ENCODE results near the gene RGL3. TPM values are rescaled to one million over a fixed set of nuclear protein-coding genes. Genes with fewer than 3 reads are reported as not detected.

Gene RGL3
- total and polyA plus RNA-seq, 9 of the 15 experiments (the other 6 are each of a cell fraction or from before 2014, with no cell fraction given) = 0.12 to 0.61 (median 0.32) TPM; not detected in 4

DNA sequence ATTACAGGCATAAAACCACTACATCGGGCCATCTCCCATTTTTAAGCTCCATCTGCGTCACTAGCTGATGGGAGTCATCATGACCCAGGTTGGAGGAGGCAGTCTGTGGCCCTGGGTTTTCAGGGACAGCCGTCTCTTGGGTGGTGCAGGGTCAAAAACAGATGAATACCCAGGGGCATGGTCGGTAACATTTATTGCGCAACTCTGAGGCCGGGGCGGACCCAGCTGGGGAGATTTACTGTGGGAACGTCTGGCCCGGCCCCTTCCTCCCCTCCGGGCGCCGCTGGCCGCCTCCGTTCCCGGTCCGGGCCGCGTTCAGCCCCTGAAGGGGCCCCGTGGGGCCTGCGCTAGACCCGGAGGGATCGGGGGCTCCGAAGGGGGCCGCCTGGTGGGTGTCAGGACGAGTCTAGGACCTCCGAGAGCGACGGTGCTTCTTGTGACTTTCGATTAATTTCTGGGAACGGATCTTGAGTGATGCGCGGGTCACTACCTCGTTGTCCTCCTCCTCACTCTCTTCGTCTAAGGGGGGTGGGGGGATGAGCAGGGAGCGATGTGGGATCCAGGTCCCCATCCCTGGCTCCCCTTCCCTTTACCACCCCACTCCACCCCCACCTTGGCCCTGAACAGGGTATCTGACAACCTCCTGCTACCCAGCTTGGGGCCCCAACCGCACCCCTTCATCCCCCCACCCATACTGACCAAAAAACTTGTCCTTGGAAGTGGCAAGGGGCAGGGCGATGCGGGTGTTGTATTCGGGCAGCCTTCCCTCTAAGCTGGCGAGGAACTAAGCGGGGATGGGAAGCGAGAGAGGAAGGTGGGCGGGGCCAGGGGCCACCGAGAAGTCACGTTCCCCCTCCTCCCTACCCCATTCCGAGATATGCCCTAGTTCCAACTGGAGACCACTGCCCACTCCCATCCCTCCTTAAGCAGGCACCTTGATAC, 1.6 kb upstream of the RGL3 start:
- Histone ChIP-seq H3K4me3 (no peak overlapping the region), H3K4me2 (ENCODE audit: insufficient read depth, low read length) (0 out of 2 replicates have a peak overlapping the region, but pooled peaks have one; percentile 3), H3K9me3 (replicated peaks; ENCODE audit: control insufficient read depth, insufficient read depth, low read depth, low read length) (no peaks in the 10 kb centered on the region; the same call in 1 of the 2 replicates), H3K36me3 (ENCODE audit: control insufficient read depth, insufficient read depth, low read length) (no peaks in the 10 kb centered on the region), H2AFZ (ENCODE audit: low read depth, low read length) (peak overlapping the region; percentile 3; the same call in 1 of the 2 replicates), H3K4me1 (replicated peaks in 1 of 2; ENCODE audit: control insufficient read depth in 2 of 2, insufficient read depth in 2 of 2, low read length in 2 of 2) (peaks cover 2 to 56% of the 10 kb centered on the region in 2 experiments; a peak in 3 of 5 replicates), H3K9me1 (ENCODE audit: control insufficient read depth, insufficient read depth, low read length) (no peaks in the 10 kb centered on the region), H4K20me1 (replicated peaks; ENCODE audit: control insufficient read depth, insufficient read depth, low read length) (no peaks in the 10 kb centered on the region), H3K9ac (ENCODE audit: insufficient read depth in 1 of 2, low read depth in 2 of 2, low read length in 2 of 2) (peak overlapping the region in 1 of 2 experiments; percentile 76; a peak in 1 of 4 replicates), H3K27ac (ENCODE audit: extremely low read depth, low read depth, low read length) (no peak overlapping the region), H3K79me2 (ENCODE audit: control insufficient read depth, insufficient read depth, low read length) (no peaks in the 10 kb centered on the region), H3K27me3 (ENCODE audit: control insufficient read depth in 2 of 2, insufficient read depth in 2 of 2, low read length in 2 of 2) (peaks cover 2 to 23% of the 10 kb centered on the region in 2 experiments; a peak in 3 of 5 replicates)
- ChIA-PET POLR2A (interaction anchor here (0.6 to 1.2 kb wide), 6 partner anchors 10 to 372 kb away, joined by 3 to 5 read pairs (median 3); partner anchors contain the start of gene EPOR), CTCF (ENCODE audit: low intra/inter-chr PET ratio) (no interaction called here)
- intact Hi-C loops (cut with micrococcal nuclease) (no loop called here), in situ Hi-C loops (cut with MboI) (no loop called here)
- FAIRE-seq (no peak), ATAC-seq (no peak; the same call in 2 of the 3 replicates), DNase-seq (ENCODE audit: extremely low read depth in 1 of 4, low spot score in 3 of 4) (peak in 2 of 4 experiments; percentile 31 to 41)
- no TSS peak for BruUV-seq (replicated peaks)
- 15% methylated on average over 43 of the region's 46 CpGs for WGBS (ENCODE audit: insufficient coverage, low coverage, missing lambda C conversion rate)
- TF ChIP-seq NKRF (IDR thresholded peaks at IDR 0.05; ENCODE audit: borderline replicate concordance) (no peak), ZNF436 (CRISPR knock-in tag; IDR thresholded peaks at IDR 0.05) (no peak), CHD7 (IDR thresholded peaks at IDR 0.05; ENCODE audit: low read depth, low read length) (no peak)
